Occipital lobe (tissue), 2 donors: ENCODE measurements around the gene MADCAM1. TPM values are rescaled to one million over a fixed set of nuclear protein-coding genes. Genes with fewer than 3 reads are reported as not detected.
"Not testable (repeated sequence)": the region's sequence is repeated elsewhere in the genome, so short reads cannot be mapped to it uniquely, and the experiment has no call there.

Experiments
- DNase-seq: peaks from one replicate; lab custom pipeline; 2025; lab: John Stamatoyannopoulos, UW
- total RNA-seq: library from RNA; depleted of rRNA; stranded (reverse); fragments of >200 nt; gene quantifications from one replicate; pipeline ENCODE4 v1.2.3, GENCODE V29; 2014

Gene MADCAM1
- total RNA-seq: 0.16 TPM

DNA sequence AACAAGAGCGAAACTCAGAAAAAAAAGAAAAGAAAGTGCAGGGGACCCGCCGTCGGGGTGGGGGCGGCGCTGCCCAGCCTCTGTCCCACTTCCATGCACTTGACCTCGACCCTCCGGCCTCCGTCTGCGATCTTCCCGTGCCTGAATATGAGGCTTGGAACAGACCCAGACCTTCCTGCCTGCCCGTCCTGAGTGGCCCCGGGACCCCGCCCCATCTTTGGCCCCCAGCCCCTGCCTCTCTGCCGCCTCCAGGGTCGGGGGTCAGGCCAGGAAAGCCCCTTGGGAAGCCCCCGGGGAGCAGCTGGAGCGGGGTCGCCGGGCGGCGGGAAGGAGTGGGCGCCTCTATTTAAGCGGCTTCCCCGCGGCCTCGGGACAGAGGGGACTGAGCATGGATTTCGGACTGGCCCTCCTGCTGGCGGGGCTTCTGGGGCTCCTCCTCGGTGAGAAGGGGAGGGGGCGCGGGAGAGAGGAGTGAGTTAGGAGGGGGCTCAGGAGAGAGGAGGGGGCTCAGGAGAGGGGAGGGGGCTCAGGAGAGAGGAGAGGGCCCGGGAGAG lies at the start of gene MADCAM1:
MADCAM1 (plus strand) TSS at position 375 of the 554 bp plus-strand sequence; CDS start at position 389, 14 bp downstream.
- no peak for DNase-seq

DNA sequence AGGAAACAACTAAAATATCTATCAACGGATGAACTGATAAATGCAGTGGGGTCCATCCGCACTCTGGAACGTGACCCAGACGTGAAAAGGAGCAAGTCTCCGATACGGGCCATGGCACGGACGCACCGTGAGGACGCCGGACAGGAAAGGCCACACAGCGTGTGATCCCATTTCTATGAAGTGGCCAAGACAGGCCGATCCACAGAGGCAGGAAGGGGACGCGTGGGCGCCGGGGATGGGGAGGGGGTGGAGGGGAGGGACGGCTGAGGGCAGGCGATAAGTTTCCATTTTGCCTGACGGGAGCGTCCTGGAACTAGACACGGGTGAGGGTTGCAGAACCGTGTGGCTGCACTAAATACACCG lies 49.2 kb upstream of the MADCAM1 start:
- no peak for DNase-seq

- no peak for DNase-seq
These were observed 48.3 kb upstream of the MADCAM1 start for GRCh38 chr19:447816-448560.

GRCh38 chr19:449916-450315 lies 46.4 kb upstream of the MADCAM1 start:
- no peak for DNase-seq

DNA sequence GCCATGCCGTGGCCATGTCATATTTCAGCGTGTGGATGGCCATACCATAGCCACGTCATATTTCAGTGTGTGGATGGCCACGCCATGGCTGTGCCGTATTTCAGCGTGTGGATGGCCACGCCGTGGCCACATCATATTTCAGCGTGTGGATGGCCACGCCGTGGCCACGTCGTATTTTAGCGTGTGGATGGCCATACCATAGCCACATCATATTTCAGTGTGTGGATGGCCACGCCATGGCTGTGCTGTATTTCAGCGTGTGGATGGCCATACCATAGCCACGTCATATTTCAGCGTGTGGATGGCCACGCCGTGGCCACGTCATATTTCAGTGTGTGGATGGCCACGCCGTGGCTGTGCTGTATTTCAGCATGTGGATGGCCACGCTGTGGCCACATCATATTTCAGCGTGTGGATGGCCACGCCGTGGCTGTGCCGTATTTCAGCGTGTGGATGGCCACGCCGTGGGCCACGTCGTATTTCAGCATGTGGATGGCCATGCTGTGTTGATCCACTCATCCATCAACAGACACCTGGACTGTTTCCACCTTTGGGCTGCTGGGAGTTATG lies 45.3 kb upstream of the MADCAM1 start:
- DNase-seq: not testable (repeated sequence)

GRCh38 chr19:452829-453228 lies 43.5 kb upstream of the MADCAM1 start:
- DNase-seq: no peak

GRCh38 chr19:453606-454005 lies 42.7 kb upstream of the MADCAM1 start:
- no peak for DNase-seq

GRCh38 chr19:455031-455705 lies 41.1 kb upstream of the MADCAM1 start:
- no peak for DNase-seq

DNA sequence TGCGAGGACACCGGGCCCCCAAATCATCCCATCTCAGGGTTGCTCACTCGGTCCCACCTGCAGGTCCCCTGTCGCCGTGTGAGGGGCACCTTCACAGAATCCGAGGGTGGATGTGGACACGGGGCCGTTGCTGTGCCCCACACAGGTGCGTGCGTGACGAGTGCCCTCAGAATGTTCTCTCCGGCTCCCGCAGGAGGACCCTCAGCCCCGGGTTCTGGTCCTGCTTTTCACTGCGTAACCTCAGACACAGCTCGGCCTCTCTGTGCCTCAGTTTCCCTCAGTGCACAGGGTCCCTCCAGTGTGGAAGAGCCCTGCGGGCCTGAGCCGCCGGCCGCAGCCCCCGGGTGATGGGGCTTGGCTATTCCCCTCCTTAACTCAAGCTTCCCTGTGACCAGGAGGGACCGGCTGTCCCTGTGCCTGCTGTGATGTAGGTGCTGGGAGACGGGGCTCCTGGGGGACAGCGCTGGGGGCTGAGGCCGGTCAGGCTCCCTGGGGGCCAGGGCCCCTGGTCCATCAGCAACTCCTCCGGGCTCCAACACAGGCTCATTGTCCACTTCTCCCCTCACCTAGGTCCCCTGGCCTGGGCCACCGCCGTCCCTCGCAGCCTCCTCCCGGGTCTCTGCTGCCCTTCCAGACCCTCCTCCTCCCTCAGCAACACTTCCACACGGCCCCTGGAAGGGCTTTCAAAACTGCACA lies 40.3 kb upstream of the MADCAM1 start:
- no peak for DNase-seq

DNA sequence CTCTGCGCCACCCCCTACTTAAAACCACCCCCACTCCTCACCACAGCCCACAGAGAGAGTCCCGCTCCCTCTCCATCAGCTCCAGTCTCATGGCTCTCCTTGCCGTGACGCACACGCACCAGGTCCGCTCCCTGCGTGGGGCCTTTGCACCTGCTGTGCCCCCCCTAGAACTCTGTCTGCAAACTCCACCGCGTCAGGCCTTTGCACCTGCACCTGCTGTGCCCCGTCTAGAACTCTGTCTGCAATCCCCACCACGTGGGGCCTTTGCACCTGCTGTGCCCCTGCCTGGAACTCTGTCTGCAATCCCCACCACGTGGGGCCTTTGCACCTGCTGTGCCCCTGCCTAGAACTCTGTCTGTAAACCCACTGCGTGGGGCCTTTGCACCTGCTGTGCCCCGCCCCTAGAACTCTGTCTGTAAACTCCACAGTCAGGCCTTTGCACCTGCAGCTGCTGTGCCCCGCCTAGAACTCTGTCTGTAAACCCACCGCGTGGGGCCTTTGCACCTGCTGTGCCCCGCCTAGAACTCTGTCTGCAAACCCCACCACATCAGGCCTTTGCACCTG lies 39.7 kb upstream of the MADCAM1 start:
- no peak for DNase-seq

- no peak for DNase-seq
These were observed 38.6 kb upstream of the MADCAM1 start for GRCh38 chr19:457636-458035.

- no peak for DNase-seq
These were observed 37.9 kb upstream of the MADCAM1 start for GRCh38 chr19:458091-459042.

DNA sequence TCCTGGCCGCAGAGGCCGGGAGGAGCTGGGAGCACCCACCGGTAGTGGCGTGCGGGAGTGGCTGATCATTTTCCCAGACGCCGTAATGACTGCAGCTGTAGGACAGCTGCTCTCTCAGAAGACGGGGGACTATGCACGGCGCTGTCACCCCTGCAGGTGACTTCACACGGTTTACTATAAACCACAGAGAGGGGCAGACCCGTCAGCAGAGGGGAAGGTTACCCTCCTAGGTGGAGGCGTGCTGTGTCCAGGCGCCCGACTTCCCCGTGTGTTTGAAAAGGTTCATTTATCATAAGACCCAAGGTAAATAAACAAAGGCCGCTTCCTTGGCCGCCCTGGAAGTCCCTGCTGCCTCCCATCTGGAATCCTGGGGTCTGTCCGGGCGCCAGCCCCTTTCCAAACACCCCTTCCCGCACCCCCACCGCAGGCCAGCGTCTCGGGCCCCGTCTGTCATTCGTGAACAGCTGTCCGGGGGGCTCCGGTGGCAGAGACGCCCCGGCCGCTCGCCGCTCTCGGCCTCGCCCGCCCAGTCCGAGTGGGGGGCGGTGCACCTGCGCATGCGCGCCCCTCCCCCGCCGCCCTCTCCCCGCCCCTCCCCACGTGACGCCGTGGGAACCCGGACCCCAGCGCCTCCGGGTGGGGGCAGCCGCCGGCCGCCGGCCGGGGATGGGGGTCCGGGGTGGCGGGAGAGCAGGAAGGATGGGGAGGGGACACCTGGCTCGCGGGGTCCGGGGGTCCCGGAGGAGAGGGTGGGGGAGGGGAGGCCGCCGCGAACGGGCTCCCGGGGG lies 36.4 kb upstream of the MADCAM1 start:
- DNase-seq: peak; percentile 57

DNA sequence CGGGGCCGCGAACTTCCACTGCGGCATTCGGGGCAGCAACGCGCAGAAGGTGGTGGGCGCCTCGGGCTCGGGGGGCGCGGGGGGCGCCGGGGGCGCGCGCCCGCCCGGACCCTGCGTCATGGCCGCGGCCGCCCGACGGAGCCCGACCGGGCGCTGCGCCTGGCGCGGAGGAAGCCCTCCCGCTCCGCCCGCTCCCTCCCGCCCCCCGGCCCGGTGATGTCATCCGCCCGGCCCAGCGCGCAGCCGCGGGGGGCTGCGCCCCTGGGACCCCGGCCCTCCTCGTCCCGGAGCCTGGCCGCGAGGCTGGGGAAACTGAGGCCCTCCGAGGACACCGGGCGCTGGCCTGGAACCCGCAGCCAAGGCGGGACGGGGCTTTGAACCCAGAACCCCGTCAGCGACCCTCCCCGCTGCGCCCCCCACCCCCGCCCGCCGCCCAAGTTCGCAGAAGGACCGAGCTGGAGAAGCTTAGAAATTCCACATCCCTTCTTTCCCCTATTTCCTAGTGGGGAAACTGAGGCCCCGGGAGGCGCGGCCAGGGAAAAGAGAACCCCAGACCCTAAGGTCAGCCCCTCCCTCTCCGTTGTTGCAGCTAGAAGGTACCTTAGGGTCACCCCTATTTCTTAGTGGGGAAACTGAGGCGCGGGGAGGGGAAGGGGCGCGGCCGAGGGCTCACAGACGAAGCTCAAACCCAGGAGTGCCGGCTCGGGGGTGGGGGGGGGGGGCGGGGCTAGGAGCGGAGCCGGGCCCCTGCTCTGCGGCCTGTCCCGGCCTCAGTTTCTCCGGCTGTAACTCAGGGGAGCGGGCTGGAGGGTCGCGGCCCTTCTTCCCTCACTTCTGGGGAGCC lies 35.2 kb upstream of the MADCAM1 start, which contains the start of gene SHC2:
SHC2 (minus strand) TSS at position 157 of the 844 bp plus-strand sequence; CDS start at position 120, 37 bp downstream.
- no peak for DNase-seq

DNA sequence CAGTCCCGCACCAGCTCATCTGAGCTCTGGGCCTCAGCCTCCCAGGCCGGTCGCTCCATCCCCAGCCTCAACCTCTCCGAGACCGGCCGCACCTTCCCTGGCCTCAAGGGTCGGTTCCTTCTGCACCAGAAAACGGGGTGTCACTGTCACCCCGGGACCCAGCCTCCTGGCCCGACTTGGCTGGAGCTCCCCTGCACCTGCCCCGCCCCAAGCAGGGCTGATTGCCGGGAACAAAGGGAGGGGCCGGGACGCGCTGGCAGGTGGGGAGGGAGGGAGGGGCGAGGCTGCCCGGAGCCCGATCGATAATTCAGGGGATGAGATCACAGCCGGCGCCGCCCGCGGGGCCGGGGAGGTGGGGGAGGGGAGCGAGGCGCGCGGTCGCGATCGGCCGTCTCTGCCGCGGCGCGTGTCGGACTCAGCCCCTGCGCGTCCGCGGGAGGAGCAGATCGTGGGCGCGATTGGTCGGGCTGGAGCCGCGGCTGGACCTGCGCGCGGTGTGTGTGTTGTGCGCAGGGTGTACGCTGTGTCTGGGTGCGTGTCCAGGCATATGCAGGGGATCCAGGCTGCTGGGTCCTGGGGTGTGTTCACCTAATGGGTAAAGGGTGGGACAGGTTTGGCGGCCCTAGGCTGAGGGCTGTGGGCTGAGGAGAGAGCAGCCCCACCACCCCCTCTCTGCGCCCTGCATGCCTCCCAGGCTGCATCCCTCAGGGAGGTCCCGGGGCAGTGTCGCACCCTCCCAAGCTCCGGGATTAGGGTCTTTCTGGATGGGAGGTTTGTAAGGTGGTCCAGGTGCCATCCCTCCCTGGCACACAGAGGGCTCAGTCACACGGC lies 34.4 kb upstream of the MADCAM1 start:
- peak; percentile 51 for DNase-seq

DNA sequence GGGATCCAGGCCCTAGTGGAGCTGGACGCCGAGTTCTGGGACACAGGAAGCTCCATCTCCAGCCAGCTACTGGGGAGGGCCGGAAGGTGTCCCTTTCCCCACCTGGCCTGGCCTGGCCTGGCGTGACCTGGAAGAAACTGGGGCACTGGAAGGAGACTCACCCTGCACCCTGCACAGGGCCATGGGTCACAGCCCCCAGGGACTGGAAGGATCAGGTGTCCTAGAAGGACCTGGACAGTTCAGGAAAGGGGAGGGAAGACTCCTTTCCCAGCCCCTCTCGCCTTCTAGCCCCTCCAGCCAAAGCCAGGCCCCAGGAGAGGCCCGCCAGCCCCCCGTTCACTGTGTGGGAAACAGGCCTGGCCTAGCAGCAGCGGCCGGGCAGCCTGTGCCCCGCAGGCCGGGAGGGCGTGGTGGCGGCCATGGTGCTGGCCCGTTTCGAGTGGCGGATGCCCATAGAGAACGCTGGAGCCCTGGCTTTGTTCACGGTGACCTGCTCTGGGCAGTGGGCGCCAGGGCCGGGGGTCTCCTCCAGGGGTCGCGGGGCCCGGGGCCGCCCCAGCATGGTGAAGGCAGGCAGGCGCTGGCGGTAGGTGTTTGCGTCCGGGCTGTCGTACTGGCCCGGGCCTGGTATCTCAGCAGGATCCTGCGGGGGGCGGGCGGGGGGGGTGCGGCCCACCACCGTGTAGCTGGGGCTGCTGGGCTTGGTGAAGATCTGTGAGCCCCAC lies 32.6 kb upstream of the MADCAM1 start:
- DNase-seq: no peak

DNA sequence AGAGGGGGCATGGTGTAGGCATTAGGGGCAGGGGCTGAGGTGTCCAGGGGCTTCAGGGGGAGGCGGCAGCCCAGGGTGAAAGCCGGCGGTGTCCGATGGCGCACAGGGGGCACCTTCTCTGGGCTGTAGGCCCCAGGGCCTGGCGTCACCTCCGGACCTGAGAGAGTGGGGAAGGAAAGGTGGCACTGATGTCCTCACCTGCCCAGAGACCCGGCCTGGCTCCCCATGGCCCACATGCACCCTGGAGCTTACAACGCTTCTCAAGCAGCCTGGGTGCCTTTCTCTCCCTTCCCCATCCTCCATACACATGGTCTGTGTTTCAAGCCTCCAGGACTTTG lies 32.1 kb upstream of the MADCAM1 start:
- no peak for DNase-seq
